HG03103 (cell line): ENCODE results near the gene LAMA4.
"Not testable (repeated sequence)": the region's sequence is repeated elsewhere in the genome, so short reads cannot be mapped to it uniquely, and the experiment has no call there.

ENCODE experiments used
- ATAC-seq: cut with Tn5 transposase; IDR thresholded peaks from one replicate; pipeline ENCODE4 v1.9.1; 2021; ENCODE audit warnings: low read depth; ENCODE audit not compliant: unreplicated experiment

Gene LAMA4

GRCh38 chr6:112221561-112221960 lies 32.8 kb downstream of the LAMA4 start:
- ATAC-seq = no peak

GRCh38 chr6:112218563-112218962 lies 35.8 kb downstream of the LAMA4 start:
- ATAC-seq = no peak

GRCh38 chr6:112216662-112217551 lies 37.5 kb downstream of the LAMA4 start:
- no peak for ATAC-seq

- ATAC-seq = no peak
Measured at GRCh38 chr6:112215488-112216284, 38.7 kb downstream of the LAMA4 start.

- no peak for ATAC-seq
Measured at GRCh38 chr6:112214739-112215269, 39.6 kb downstream of the LAMA4 start.

GRCh38 chr6:112210852-112211251 lies 43.5 kb downstream of the LAMA4 start:
- no peak for ATAC-seq

GRCh38 chr6:112209131-112209530 lies 45.2 kb downstream of the LAMA4 start:
- no peak for ATAC-seq

- no peak for ATAC-seq
Measured at GRCh38 chr6:112207776-112208175, 46.6 kb downstream of the LAMA4 start.

- ATAC-seq = no peak
Measured at GRCh38 chr6:112207131-112207530, 47.2 kb downstream of the LAMA4 start.

- no peak for ATAC-seq
Measured at GRCh38 chr6:112206110-112206458, 48.3 kb downstream of the LAMA4 start.

GRCh38 chr6:112205427-112206109 lies 48.8 kb downstream of the LAMA4 start:
- no peak for ATAC-seq

GRCh38 chr6:112204350-112204706 lies 50.0 kb downstream of the LAMA4 start:
- no peak for ATAC-seq

- ATAC-seq = no peak
Measured at GRCh38 chr6:112203577-112204349, 50.6 kb downstream of the LAMA4 start.

- ATAC-seq = no peak
Measured at GRCh38 chr6:112202639-112203341, 51.6 kb downstream of the LAMA4 start.

GRCh38 chr6:112200185-112200914 lies 54.0 kb downstream of the LAMA4 start:
- not testable (repeated sequence) for ATAC-seq

GRCh38 chr6:112199001-112199403 lies 55.4 kb downstream of the LAMA4 start:
- no peak for ATAC-seq

- ATAC-seq = no peak
Measured at GRCh38 chr6:112198582-112198981, 55.8 kb downstream of the LAMA4 start.

GRCh38 chr6:112197636-112198035 lies 56.7 kb downstream of the LAMA4 start:
- ATAC-seq = no peak

GRCh38 chr6:112196306-112196705 lies 58.1 kb downstream of the LAMA4 start:
- no peak for ATAC-seq
